Psoas muscle (tissue), 8 donors: Measurements from ENCODE around the gene ISLR. TPM values are rescaled to one million over a fixed set of nuclear protein-coding genes. Genes with fewer than 3 reads are reported as not detected.

Experiments
- ATAC-seq, 4 donors: fragments of 200-7000 bp; cut with Tn5 transposase; one replicate each; pipeline ENCODE4 v1.9.1; 2020; ENCODE audit warnings: moderate library complexity in 3 of 4, mild to moderate bottlenecking in 2 of 4
- DNase-seq, 2 donors: peaks; one replicate each; pipeline ENCODE4 v3.0.0-alpha.2; 2020
- H3K27ac ChIP-seq: fragments of 200-600 bp; one replicate; pipeline ENCODE4 v1.8.0; 2022
- H3K27me3 ChIP-seq, 3 donors: fragments of 200-600 bp in 1 of 3; one replicate each; pipeline versions ENCODE4 v1.6.1 to v1.8.0; 2013 to 2022; ENCODE audit warnings: low read length in 2 of 3, mild to moderate bottlenecking in 2 of 3, moderate library complexity in 1 of 3; ENCODE audit not compliant: insufficient read depth in 3 of 3
- H3K36me3 ChIP-seq, 2 donors: fragments of 200-600 bp in 1 of 2; one replicate each; pipeline versions ENCODE4 v1.6.1 to v1.8.0; 2013 to 2022; ENCODE audit warnings: low read depth in 1 of 2, mild to moderate bottlenecking in 1 of 2, moderate library complexity in 1 of 2; ENCODE audit not compliant: insufficient read depth in 1 of 2
- H3K4me1 ChIP-seq: fragments of 200-600 bp; one replicate; pipeline ENCODE4 v1.8.0; 2022
- H3K4me3 ChIP-seq: fragments of 200-600 bp; one replicate; pipeline ENCODE4 v1.8.0; 2022; ENCODE audit warnings: mild to moderate bottlenecking
- H3K9me3 ChIP-seq: fragments of 200-600 bp; one replicate; pipeline ENCODE4 v1.8.0; 2022
- CTCF ChIP-seq: fragments of 200-600 bp; IDR thresholded peaks from one replicate; pipeline ENCODE4 v1.8.0; 2022; ENCODE audit warnings: antibody characterized with exemption
- WGBS, 3 donors: extraction: QIAGEN DNeasy Blood & Tissue Kit; methylation state at CpG; one replicate each; pipeline versions ENCODE4 v1.1.6 to v1.1.7; 2013; 5-methylcytosine and 5-hydroxymethylcytosine counted together
- intact Hi-C, 2 donors: fragments of 100-400 bp; cut with DNase I; formaldehyde crosslinking; loops; one replicate each; pipeline versions ENCODE4 v1.11.0 to v1.14.2; 2022
- polyA plus RNA-seq, 3 donors: library from polyadenylated mRNA; stranded (reverse); fragments of 200-250 nt; gene quantifications; one replicate each; pipeline ENCODE4 v1.2.3, GENCODE V29; 2013
- total RNA-seq, 4 donors: library from RNA; stranded (reverse); fragmentation: NEBNext Ultra II Directional in 2 of 4; extraction: Animal tissue kit (Norgen Biotek cat#: 25700) in 2 of 4; gene quantifications; one replicate each; pipeline versions ENCODE4 v1.2.1 to v1.2.4, GENCODE V29; 2021 to 2023
- donor health status: healthy with polysubstance abuse.
- donor health status: DM: no; HTN: no; CAD: no; lungs with moderate emphysema.
- donor health status: Bipolar disorder and iron deficiency.
- donor health status: healthy.
- donor health status: DM: yes; HTN: yes; CAD: no.
- donor health status: DM: no; HTN: no; CAD: no.
- donor health status: DM: no; HTN: no; CAD: no.
- donor health status: DM: yes; HTN: yes; CAD: no.

ISLR gene
- total and polyA plus RNA-seq, 7 donors: 2.6 to 18.0 (median 4.1) TPM

GRCh38 chr15:74130849-74131627 lies 42.5 kb upstream of the ISLR start:
- TF ChIP-seq CTCF: no peak
- ATAC-seq (no peak), DNase-seq (no peak)
- peaks cover 0 to 84% (median 48%) of the 10 kb centered on the region in 3 donors for H3K27me3 ChIP-seq
- H3K4me3 ChIP-seq: peak overlapping the region; percentile 44
- WGBS, 3 donors: 12 to 20% (median 14%) methylated on average over 28 of the region's 28 CpGs
- no peaks in the 10 kb centered on the region for H3K36me3 ChIP-seq
- H3K9me3 ChIP-seq: no peaks in the 10 kb centered on the region
- no peak overlapping the region for H3K27ac ChIP-seq
- intact Hi-C loops: no loop called here
- H3K4me1 ChIP-seq: peaks cover 4% of the 10 kb centered on the region

GRCh38 chr15:74131628-74132413 lies 41.7 kb upstream of the ISLR start:
- no peak for TF ChIP-seq CTCF
- H3K4me1 ChIP-seq: peaks cover 4% of the 10 kb centered on the region
- no peak for DNase-seq
- WGBS, 3 donors: 16 to 26% (median 17%) methylated on average over 20 of the region's 20 CpGs
- no peaks in the 10 kb centered on the region for H3K36me3 ChIP-seq
- no peaks in the 10 kb centered on the region for H3K9me3 ChIP-seq
- peak overlapping the region; percentile 44 for H3K4me3 ChIP-seq
- ATAC-seq: no peak
- peaks cover 0 to 91% (median 48%) of the 10 kb centered on the region in 3 donors for H3K27me3 ChIP-seq
- no peak overlapping the region for H3K27ac ChIP-seq
- intact Hi-C loops: no loop called here

- no peak overlapping the region for H3K27ac ChIP-seq
- peaks cover 0 to 95% (median 52%) of the 10 kb centered on the region in 3 donors for H3K27me3 ChIP-seq
- H3K9me3 ChIP-seq: no peaks in the 10 kb centered on the region
- 23 to 25% (median 24%) methylated on average over 90 of the region's 90 CpGs for WGBS, 3 donors
- DNase-seq (peak in 1 of 2 donors; percentile 45), ATAC-seq (no peak)
- no peak overlapping the region for H3K4me3 ChIP-seq
- H3K4me1 ChIP-seq: peaks cover 3% of the 10 kb centered on the region
- no peaks in the 10 kb centered on the region for H3K36me3 ChIP-seq
- no peak for TF ChIP-seq CTCF
- intact Hi-C loops: no loop called here
Observed at GRCh38 chr15:74132681-74133651, 40.5 kb upstream of the ISLR start.

GRCh38 chr15:74133694-74134386 lies 39.7 kb upstream of the ISLR start:
- DNase-seq (no peak), ATAC-seq (no peak)
- Histone ChIP-seq H3K4me1 (no peaks in the 10 kb centered on the region), H3K9me3 (no peaks in the 10 kb centered on the region), H3K27me3 (peaks cover 0 to 86% (median 51%) of the 10 kb centered on the region in 3 donors), H3K4me3 (no peak overlapping the region), H3K27ac (no peak overlapping the region), H3K36me3 (no peaks in the 10 kb centered on the region)
- WGBS, 3 donors: 23 to 35% (median 25%) methylated on average over 65 to 71 of the region's 71 CpGs
- intact Hi-C loops: no loop called here
- no peak for TF ChIP-seq CTCF
